CD4-positive, CD25-positive, alpha-beta regulatory T cell (primary cell): ENCODE data around the gene PNKD. TPM values are rescaled to one million over a fixed set of nuclear protein-coding genes. Genes with fewer than 3 reads are reported as not detected.
A peak's percentile ranks its signal among the peaks of the same experiment; 100 is the strongest.

ENCODE experiments used
- ATAC-seq, 2 donors: fragments of 150-1000 bp; cut with Tn5 transposase; one replicate each; pipeline ENCODE4 v1.10.0; 2021; ENCODE audit warnings: low read depth in 2 of 2, moderate number of reproducible peaks in 2 of 2, moderate library complexity in 1 of 2
- DNase-seq, 3 donors: peaks; one replicate each; pipeline versions ENCODE4 v3.0.0 to v3.0.0-alpha.2; 2012 to 2022; ENCODE audit warnings: mixed read lengths in 1 of 3
- H3K27ac ChIP-seq: one replicate; pipeline ENCODE4 v1.7.0; 2013; ENCODE audit warnings: mild to moderate bottlenecking, low read length; ENCODE audit not compliant: insufficient read depth, poor library complexity, severe bottlenecking
- H3K27me3 ChIP-seq: one replicate; pipeline ENCODE4 v1.7.0; 2013; ENCODE audit warnings: low read length; ENCODE audit not compliant: control insufficient read depth, insufficient read depth
- H3K36me3 ChIP-seq: one replicate; pipeline ENCODE4 v1.7.0; 2013; ENCODE audit warnings: mild to moderate bottlenecking, low read length, moderate library complexity; ENCODE audit not compliant: control insufficient read depth, insufficient read depth
- H3K4me1 ChIP-seq: 2 replicates; pipeline ENCODE4 v1.7.0; 2013; ENCODE audit warnings: mild to moderate bottlenecking, low read length; ENCODE audit not compliant: insufficient read depth, control insufficient read depth, poor library complexity, severe bottlenecking
- H3K4me3 ChIP-seq: one replicate; pipeline ENCODE4 v1.7.0; 2013; ENCODE audit warnings: low read depth, mild to moderate bottlenecking, low read length, moderate library complexity
- H3K9me3 ChIP-seq, 2 experiments: 1 replicate in 1 of 2; 2 replicates in 1 of 2; pipeline ENCODE4 v1.7.0; 2013; ENCODE audit warnings: low read length in 2 of 2, mild to moderate bottlenecking in 1 of 2, moderate library complexity in 1 of 2; ENCODE audit not compliant: control insufficient read depth in 2 of 2
- H3K27ac Mint-ChIP-seq, 3 donors: one replicate each; pipeline ENCODE4 v1.8.0; 2020 to 2022; ENCODE audit warnings: mild to moderate bottlenecking in 3 of 3, mixed read lengths in 3 of 3, moderate library complexity in 2 of 3
- H3K27me3 Mint-ChIP-seq: one replicate; pipeline ENCODE4 v1.8.0; 2022; ENCODE audit warnings: mild to moderate bottlenecking, mixed read lengths
- H3K36me3 Mint-ChIP-seq: one replicate; pipeline ENCODE4 v1.8.0; 2020; ENCODE audit warnings: mixed read lengths
- H3K4me1 Mint-ChIP-seq, 4 donors: one replicate each; pipeline ENCODE4 v1.8.0; 2020 to 2022; ENCODE audit warnings: mixed read lengths in 4 of 4, mild to moderate bottlenecking in 1 of 4
- H3K4me3 Mint-ChIP-seq, 4 donors: one replicate each; pipeline ENCODE4 v1.8.0; 2020 to 2022; ENCODE audit warnings: mild to moderate bottlenecking in 4 of 4, mixed read lengths in 4 of 4, moderate library complexity in 3 of 4
- H3K9me3 Mint-ChIP-seq, 7 donors: one replicate each; pipeline ENCODE4 v1.8.0; 2020 to 2022; ENCODE audit warnings: mixed read lengths in 7 of 7, mild to moderate bottlenecking in 3 of 7, moderate library complexity in 2 of 7
- polyA plus RNA-seq, 4 donors: library from polyadenylated mRNA; unstranded; fragments of 300-500 nt; fragmentation: Illumina TruSeq; gene quantifications; one replicate each; pipeline ENCODE4 v1.2.3, GENCODE V29; 2021
- total RNA-seq: library from RNA; stranded (reverse); gene quantifications from one replicate; pipeline ENCODE4 v1.2.3, GENCODE V29; 2022

Gene PNKD
- total and polyA plus RNA-seq, 5 donors from 2014 or later, result 21.9 to 107 (median 98.0) TPM

GRCh38 chr2:218282173-218282991 is 12.1 kb downstream of the PNKD start:
- Histone ChIP-seq H3K4me3 (no peak overlapping the region), H3K4me1 (peaks cover 46% of the 10 kb centered on the region), H3K27me3 (no peaks in the 10 kb centered on the region), H3K27ac (peak overlapping the region; percentile 56), H3K9me3 (no peaks in the 10 kb centered on the region), H3K36me3 (peaks cover 52% of the 10 kb centered on the region)
- ATAC-seq (no peak), DNase-seq (no peak)
- Mint-ChIP-seq H3K27ac (peak overlapping the region in 2 of 3 donors; percentile 44 to 51), H3K36me3 (peaks cover 14% of the 10 kb centered on the region), H3K27me3 (no peaks in the 10 kb centered on the region), H3K4me1 (peaks cover 21 to 58% (median 31%) of the 10 kb centered on the region in 4 donors), H3K4me3 (no peak overlapping the region), H3K9me3 (no peaks in the 10 kb centered on the region)

GRCh38 chr2:218284106-218284811 is 13.9 kb downstream of the PNKD start:
- no peaks in the 10 kb centered on the region for H3K27me3 Mint-ChIP-seq
- Histone ChIP-seq H3K4me3 (peak overlapping the region; percentile 51), H3K36me3 (peaks cover 33% of the 10 kb centered on the region), H3K27ac (peak overlapping the region; percentile 96), H3K9me3 (no peaks in the 10 kb centered on the region), H3K27me3 (no peaks in the 10 kb centered on the region), H3K4me1 (peaks cover 61% of the 10 kb centered on the region)
- DNase-seq (peak; percentile 35 to 75 (median 46)), ATAC-seq (peak; percentile 52 to 55)
- peaks cover 21 to 73% (median 40%) of the 10 kb centered on the region in 4 donors for H3K4me1 Mint-ChIP-seq
- peak overlapping the region; percentile 95 to 97 (median 97) for H3K27ac Mint-ChIP-seq
- H3K9me3 Mint-ChIP-seq, result no peaks in the 10 kb centered on the region
- H3K4me3 Mint-ChIP-seq, result peak overlapping the region; percentile 92 to 97 (median 94)
- H3K36me3 Mint-ChIP-seq, result peaks cover 12% of the 10 kb centered on the region

- peak overlapping the region; percentile 92 to 97 (median 94) for H3K4me3 Mint-ChIP-seq
- H3K4me3 ChIP-seq, result peak overlapping the region; percentile 77
Measured at GRCh38 chr2:218285604-218286003, 15.3 kb downstream of the PNKD start.

GRCh38 chr2:218286570-218287459 is 16.5 kb downstream of the PNKD start:
- no peaks in the 10 kb centered on the region for H3K9me3 Mint-ChIP-seq
- Histone ChIP-seq H3K27ac (peak overlapping the region; percentile 96), H3K4me1 (peaks cover 86% of the 10 kb centered on the region), H3K4me3 (peak overlapping the region; percentile 77), H3K27me3 (no peaks in the 10 kb centered on the region), H3K36me3 (peaks cover 13% of the 10 kb centered on the region), H3K9me3 (no peaks in the 10 kb centered on the region)
- DNase-seq (peak; percentile 72 to 87 (median 78)), ATAC-seq (peak; percentile 66 to 71)
- H3K27me3 Mint-ChIP-seq, result no peaks in the 10 kb centered on the region
- H3K4me3 Mint-ChIP-seq, result peak overlapping the region; percentile 92 to 97 (median 94)
- peaks cover 21 to 84% (median 57%) of the 10 kb centered on the region in 4 donors for H3K4me1 Mint-ChIP-seq
- H3K36me3 Mint-ChIP-seq, result peaks cover 4% of the 10 kb centered on the region
- H3K27ac Mint-ChIP-seq, result peak overlapping the region; percentile 95 to 97 (median 97)

More at GRCh38 chr2:218285604-218286003, 15.3 kb downstream of the PNKD start:
- DNase-seq (no peak), ATAC-seq (no peak)
- Histone ChIP-seq H3K36me3 (peaks cover 20% of the 10 kb centered on the region), H3K27me3 (no peaks in the 10 kb centered on the region), H3K4me1 (peaks cover 74% of the 10 kb centered on the region), H3K27ac (peak overlapping the region; percentile 96), H3K9me3 (no peaks in the 10 kb centered on the region)
- Mint-ChIP-seq H3K9me3 (no peaks in the 10 kb centered on the region), H3K4me1 (peaks cover 21 to 76% (median 52%) of the 10 kb centered on the region in 4 donors), H3K27ac (peak overlapping the region; percentile 95 to 97 (median 97)), H3K27me3 (no peaks in the 10 kb centered on the region), H3K36me3 (peaks cover 7% of the 10 kb centered on the region)

DNA sequence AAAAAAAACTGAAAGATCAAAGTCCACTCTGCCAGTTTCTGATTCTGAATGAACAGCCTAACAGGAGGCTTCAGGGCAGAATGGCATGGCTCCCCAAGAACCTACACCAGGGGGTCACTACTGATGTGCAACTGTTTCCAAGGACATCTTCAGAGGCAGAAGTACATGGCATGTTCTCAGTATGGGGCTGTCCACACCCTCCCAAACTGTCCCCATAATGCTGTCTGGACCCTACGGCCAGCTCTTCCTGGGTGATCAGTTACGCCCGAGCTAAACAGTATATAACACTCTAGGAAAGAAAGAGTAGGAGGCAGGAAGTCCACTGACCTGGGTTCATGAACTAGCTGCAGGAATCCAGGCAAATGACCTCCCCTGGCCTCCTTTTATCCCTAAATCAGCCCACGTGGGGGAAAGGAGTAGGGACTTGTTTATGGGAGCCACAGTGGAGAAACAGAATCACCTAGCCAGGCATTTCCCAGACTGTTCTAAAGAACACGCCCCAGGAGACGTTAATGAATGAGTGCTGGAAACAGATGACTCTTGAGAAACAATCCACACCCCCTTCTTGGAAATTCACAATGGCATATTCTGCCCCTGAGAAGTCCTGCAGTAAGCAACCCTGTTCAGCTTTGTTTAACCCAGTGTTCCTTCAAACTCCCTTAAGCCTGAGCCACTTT is 19.5 kb downstream of the PNKD start:
- peak overlapping the region; percentile 96 for H3K27ac ChIP-seq
- ATAC-seq (no peak), DNase-seq (no peak)
- peak overlapping the region; percentile 94 to 97 (median 97) for H3K27ac Mint-ChIP-seq
- H3K36me3 ChIP-seq, result no peaks in the 10 kb centered on the region
- no peaks in the 10 kb centered on the region for H3K9me3 Mint-ChIP-seq
- H3K4me3 Mint-ChIP-seq, result peak overlapping the region; percentile 87 to 97 (median 95)
- H3K27me3 Mint-ChIP-seq, result no peaks in the 10 kb centered on the region
- H3K36me3 Mint-ChIP-seq, result peaks cover 4% of the 10 kb centered on the region
- peak overlapping the region; percentile 92 for H3K4me3 ChIP-seq
- H3K27me3 ChIP-seq, result no peaks in the 10 kb centered on the region
- no peaks in the 10 kb centered on the region for H3K9me3 ChIP-seq
- peaks cover 22 to 85% (median 58%) of the 10 kb centered on the region in 4 donors for H3K4me1 Mint-ChIP-seq
- H3K4me1 ChIP-seq, result peaks cover 80% of the 10 kb centered on the region

DNA sequence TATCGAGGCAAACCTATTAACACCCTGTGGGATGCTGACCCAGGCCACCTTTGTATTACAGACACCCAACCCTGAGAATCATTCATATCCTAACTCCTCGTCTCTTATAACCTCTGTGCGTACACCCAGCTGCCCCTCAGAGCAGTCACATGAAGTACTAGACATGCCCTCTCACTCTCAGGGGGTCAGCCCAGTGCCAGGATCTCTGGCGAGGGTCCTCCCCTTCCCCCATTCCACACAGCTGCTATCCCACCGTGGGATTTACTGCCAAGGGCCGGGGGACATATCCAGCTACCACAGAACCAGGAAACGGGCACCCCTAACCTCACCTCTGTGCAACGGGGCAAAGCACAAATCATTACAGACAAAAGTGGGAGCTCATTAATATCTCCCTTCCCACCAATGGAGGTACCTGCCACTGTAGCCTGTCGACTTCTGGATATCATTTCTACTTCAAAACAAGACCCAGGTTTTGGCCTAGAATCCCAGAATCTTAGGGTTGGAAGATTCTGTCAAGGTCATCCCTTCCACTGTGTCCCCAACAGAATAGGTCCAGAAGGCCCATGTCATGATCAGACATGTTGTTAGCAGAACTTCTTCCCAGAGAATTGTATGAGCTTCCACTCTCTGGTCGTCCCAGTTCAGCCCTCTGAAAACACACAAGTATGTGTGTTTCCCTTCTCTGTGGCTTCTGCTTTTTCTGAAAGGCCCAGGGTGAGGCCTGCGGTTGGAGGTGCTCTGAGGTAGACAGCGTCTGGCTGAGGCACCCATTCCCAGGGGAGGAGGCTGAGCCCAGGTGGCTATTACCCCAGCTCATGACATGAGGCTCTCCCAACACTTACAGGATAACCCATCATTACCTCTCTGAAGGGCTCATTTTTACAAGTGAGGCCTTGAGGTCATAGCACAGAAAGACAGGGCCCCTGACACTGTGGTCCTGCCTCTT is 20.3 kb downstream of the PNKD start:
- peaks cover 16 to 84% (median 54%) of the 10 kb centered on the region in 4 donors for H3K4me1 Mint-ChIP-seq
- H3K9me3 Mint-ChIP-seq, result no peaks in the 10 kb centered on the region
- Histone ChIP-seq H3K36me3 (no peaks in the 10 kb centered on the region), H3K27me3 (no peaks in the 10 kb centered on the region), H3K4me1 (peaks cover 72% of the 10 kb centered on the region), H3K27ac (peak overlapping the region; percentile 96), H3K4me3 (peak overlapping the region; percentile 92), H3K9me3 (no peaks in the 10 kb centered on the region)
- H3K27ac Mint-ChIP-seq, result peak overlapping the region; percentile 90 to 97 (median 97)
- peak overlapping the region; percentile 87 to 97 (median 95) for H3K4me3 Mint-ChIP-seq
- peak in 1 of 2 donors; percentile 10 for ATAC-seq
- peaks cover 4% of the 10 kb centered on the region for H3K36me3 Mint-ChIP-seq
- peak; percentile 28 to 57 (median 43) for DNase-seq
- H3K27me3 Mint-ChIP-seq, result no peaks in the 10 kb centered on the region
